GM19463 (cell line): ENCODE measurements around the gene AHCY.
"Not testable (repeated sequence)": the region's sequence is repeated elsewhere in the genome, so short reads cannot be mapped to it uniquely, and the experiment has no call there.

Experiments used
- ATAC-seq: cut with Tn5 transposase; IDR thresholded peaks from one replicate; pipeline ENCODE4 v1.9.1; 2021; ENCODE audit warnings: mild to moderate bottlenecking, moderate library complexity; ENCODE audit not compliant: unreplicated experiment

AHCY gene

GRCh38 chr20:34299556-34300255, 3.4 kb downstream of the AHCY start:
- ATAC-seq = no peak

- not testable (repeated sequence) for ATAC-seq
Observed at GRCh38 chr20:34298294-34298784, 4.8 kb downstream of the AHCY start.

- ATAC-seq = no peak
Observed at GRCh38 chr20:34296468-34296867, 6.7 kb downstream of the AHCY start.

GRCh38 chr20:34295284-34295683, 7.9 kb downstream of the AHCY start:
- ATAC-seq = no peak

- no peak for ATAC-seq
Observed at GRCh38 chr20:34294563-34294962, 8.6 kb downstream of the AHCY start.

- ATAC-seq = no peak
Observed at GRCh38 chr20:34293589-34293988, 9.6 kb downstream of the AHCY start.

- no peak for ATAC-seq
Observed at GRCh38 chr20:34293119-34293518, 10.0 kb downstream of the AHCY start.

- no peak for ATAC-seq
Observed at GRCh38 chr20:34292496-34292895, 10.7 kb downstream of the AHCY start.

- ATAC-seq = no peak
Observed at GRCh38 chr20:34290471-34290870, 12.7 kb downstream of the AHCY start.

GRCh38 chr20:34287500-34287899, 15.7 kb downstream of the AHCY start:
- not testable (repeated sequence) for ATAC-seq

- ATAC-seq = no peak
Observed at GRCh38 chr20:34285450-34285849, 17.7 kb downstream of the AHCY start.

- ATAC-seq = no peak
Observed at GRCh38 chr20:34283844-34284243, 19.3 kb downstream of the AHCY start.

- ATAC-seq = no peak
Observed at GRCh38 chr20:34282041-34282440, 21.1 kb downstream of the AHCY start.

- ATAC-seq = no peak
Observed at GRCh38 chr20:34281177-34281576, 22.0 kb downstream of the AHCY start.

- no peak for ATAC-seq
Observed at GRCh38 chr20:34274694-34275093, 28.5 kb downstream of the AHCY start.

GRCh38 chr20:34271956-34272355, 31.2 kb downstream of the AHCY start:
- no peak for ATAC-seq

GRCh38 chr20:34269996-34270627, 33.0 kb downstream of the AHCY start:
- ATAC-seq = no peak

GRCh38 chr20:34268851-34269636, 34.1 kb downstream of the AHCY start:
- ATAC-seq = no peak

GRCh38 chr20:34268145-34268544, 35.0 kb downstream of the AHCY start:
- ATAC-seq = no peak

GRCh38 chr20:34264141-34264540, 39.0 kb downstream of the AHCY start:
- no peak for ATAC-seq

- not testable (repeated sequence) for ATAC-seq
Observed at GRCh38 chr20:34263468-34263867, 39.7 kb downstream of the AHCY start.
